Posterior cingulate gyrus (tissue), 11 donors: ENCODE data around the gene RBM10.

ENCODE experiments used
- DNase-seq, 10 donors: peaks; one replicate each; pipeline versions ENCODE4 v3.0.0 to v3.0.0-alpha.2; 2020 to 2021; ENCODE audit warnings: mixed read lengths in 3 of 10
- intact Hi-C: fragments of 100-400 bp; cut with DNase I; formaldehyde crosslinking; loops from one replicate; pipeline ENCODE4 v1.15.1; 2023

RBM10 gene

GRCh38 chrX:47228550-47229270 lies 83.7 kb downstream of the RBM10 start:
- DNase-seq, result peak in 2 of 10 donors; percentile 54 to 66

GRCh38 chrX:47229427-47229826 lies 84.4 kb downstream of the RBM10 start:
- intact Hi-C loops, result no loop called here
- DNase-seq, result no peak

More at GRCh38 chrX:47228550-47229270, 83.7 kb downstream of the RBM10 start:
- intact Hi-C loops, result no loop called here

- intact Hi-C loops, result loop anchor here (10.0 kb wide), 1 partner anchor 134 kb away; no protein-coding TSS in a partner anchor
- no peak for DNase-seq
These were observed 85.3 kb downstream of the RBM10 start for GRCh38 chrX:47230136-47230868.

GRCh38 chrX:47231167-47231566 lies 86.1 kb downstream of the RBM10 start:
- intact Hi-C loops, result loop anchor here (10.0 kb wide), 1 partner anchor 134 kb away; no protein-coding TSS in a partner anchor
- DNase-seq, result no peak

- intact Hi-C loops, result loop anchor here (10.0 kb wide), 1 partner anchor 133 kb away; no protein-coding TSS in a partner anchor
These were observed 87.3 kb downstream of the RBM10 start for GRCh38 chrX:47232197-47232802.

GRCh38 chrX:47232803-47233332 lies 87.8 kb downstream of the RBM10 start, which contains the start of gene USP11:
USP11 (plus strand) TSS chrX:47233009; CDS start chrX:47233044, 35 bp downstream.
- peak in 9 of 10 donors; percentile 36 to 93 (median 63) for DNase-seq
- intact Hi-C loops, result loop anchor here (10.0 kb wide), 1 partner anchor 132 kb away; no protein-coding TSS in a partner anchor

More at GRCh38 chrX:47232197-47232802, 87.3 kb downstream of the RBM10 start:
- no peak for DNase-seq

- DNase-seq, result peak; percentile 84 to 99 (median 90)
- intact Hi-C loops, result loop anchor here (10.0 kb wide), 1 partner anchor 131 kb away; no protein-coding TSS in a partner anchor
These were observed 88.5 kb downstream of the RBM10 start for GRCh38 chrX:47233333-47234113.

GRCh38 chrX:47234583-47234982 lies 89.6 kb downstream of the RBM10 start:
- intact Hi-C loops, result loop anchor here (10.0 kb wide), 1 partner anchor 130 kb away; no protein-coding TSS in a partner anchor
- no peak for DNase-seq

- intact Hi-C loops, result loop anchor here (10.0 kb wide), 1 partner anchor 129 kb away; no protein-coding TSS in a partner anchor
- DNase-seq, result no peak
These were observed 90.7 kb downstream of the RBM10 start for GRCh38 chrX:47235691-47236103.
